IMR-90 (cell line): ENCODE results near the gene FHDC1. TPM values are rescaled to one million over a fixed set of nuclear protein-coding genes. Genes with fewer than 3 reads are reported as not detected.

Experiments
- ATAC-seq: fragments of 200-7000 bp; cut with Tn5 transposase; 2 replicates; pipeline ENCODE4 v1.9.1; 2020; ENCODE audit warnings: low read depth, mild to moderate bottlenecking, moderate library complexity
- BruUV-seq: library from RNA; stranded (reverse); fragments of 400-500 nt; replicated peaks from 2 replicates; lab custom pipeline; 2021; lab: Mats Ljungman, UMichigan
- CTCF ChIA-PET: fragments of 300-600 bp; formaldehyde crosslinking; extraction: SDS; loops from one replicate; lab custom pipeline; 2021; ENCODE audit warnings: antibody characterized with exemption; lab: Yijun Ruan, JAX
- POLR2A ChIA-PET: fragments of 300-600 bp; sonication (Branson Sonifier 250); formaldehyde crosslinking; loops from one replicate; lab custom pipeline; 2022; ENCODE audit warnings: antibody characterized with exemption; ENCODE audit not compliant: unreplicated experiment; lab: Charles Lee
- DNase-seq: peaks from one replicate; pipeline ENCODE4 v3.0.0; 2013
- H2AFZ ChIP-seq: replicated peaks from 2 replicates; pipeline ENCODE3; 2013; ENCODE audit warnings: low read length, mild to moderate bottlenecking; ENCODE audit not compliant: poor library complexity
- H2AK5ac ChIP-seq: 2 replicates; pipeline ENCODE4 v1.6.1; 2013; ENCODE audit warnings: low read depth, low read length, inconsistent platforms
- H2AK9ac ChIP-seq: replicated peaks from 2 replicates; pipeline ENCODE3; 2013; ENCODE audit warnings: mild to moderate bottlenecking, low read depth, low read length, moderate library complexity; ENCODE audit not compliant: poor library complexity
- H2BK120ac ChIP-seq: 2 replicates; pipeline ENCODE4 v1.6.1; 2013; ENCODE audit warnings: low read depth, low read length, inconsistent platforms
- H2BK15ac ChIP-seq: 3 replicates; pipeline ENCODE4 v1.6.1; 2013; ENCODE audit warnings: low read depth, low read length, inconsistent platforms
- H2BK20ac ChIP-seq: 2 replicates; pipeline ENCODE4 v1.6.1; 2013; ENCODE audit warnings: low read depth, mild to moderate bottlenecking, inconsistent platforms, low read length, moderate library complexity
- H2BK5ac ChIP-seq: 2 replicates; pipeline ENCODE4 v1.6.1; 2013; ENCODE audit warnings: mild to moderate bottlenecking, low read depth, low read length, inconsistent platforms; ENCODE audit not compliant: poor library complexity, severe bottlenecking
- H3K14ac ChIP-seq: replicated peaks from 2 replicates; pipeline ENCODE4 v1.6.1; 2013; ENCODE audit warnings: low read depth, low read length, inconsistent platforms
- H3K18ac ChIP-seq: 2 replicates; pipeline ENCODE4 v1.6.1; 2013; ENCODE audit warnings: low read depth, low read length, control low read depth
- H3K23ac ChIP-seq: 2 replicates; pipeline ENCODE4 v1.6.1; 2013; ENCODE audit warnings: low read depth, low read length, inconsistent platforms
- H3K27ac ChIP-seq: 2 replicates; pipeline ENCODE4 v1.5.1; 2013; ENCODE audit warnings: mild to moderate bottlenecking, control low read depth, low read length; ENCODE audit not compliant: insufficient read depth
- H3K27me3 ChIP-seq: 2 replicates; pipeline ENCODE4 v1.6.1; 2013; ENCODE audit warnings: low read length; ENCODE audit not compliant: control insufficient read depth, insufficient read depth
- H3K36me3 ChIP-seq: 2 replicates; pipeline ENCODE4 v1.6.1; 2013; ENCODE audit warnings: low read length, mixed read lengths; ENCODE audit not compliant: control insufficient read depth, insufficient read depth
- H3K4ac ChIP-seq: 2 replicates; pipeline ENCODE4 v1.6.1; 2013; ENCODE audit warnings: low read depth, low read length, inconsistent platforms
- H3K4me1 ChIP-seq: 2 replicates; pipeline ENCODE4 v1.6.1; 2013; ENCODE audit warnings: low read length, mixed read lengths; ENCODE audit not compliant: control insufficient read depth, insufficient read depth
- H3K4me2 ChIP-seq: 2 replicates; pipeline ENCODE4 v1.6.1; 2013; ENCODE audit warnings: low read depth, mild to moderate bottlenecking, control low read depth, low read length, moderate library complexity
- H3K4me3 ChIP-seq: 2 replicates; pipeline ENCODE4 v1.5.1; 2013; ENCODE audit warnings: low read depth, mild to moderate bottlenecking, control low read depth, low read length, moderate library complexity; ENCODE audit not compliant: insufficient read depth
- H3K56ac ChIP-seq: 2 replicates; pipeline ENCODE4 v1.6.1; 2013; ENCODE audit warnings: low read length, inconsistent platforms; ENCODE audit not compliant: insufficient read depth; ENCODE audit errors: extremely low read depth
- H3K79me1 ChIP-seq, 2 experiments: 2 replicates each; pipeline ENCODE4 v1.6.1; 2013; ENCODE audit warnings: low read length in 2 of 2, inconsistent platforms in 1 of 2, low read depth in 1 of 2
- H3K9ac ChIP-seq: 2 replicates; pipeline ENCODE4 v1.6.1; 2013; ENCODE audit warnings: low read depth, low read length, control low read depth
- H3K9me1 ChIP-seq: 2 replicates; pipeline ENCODE4 v1.6.1; 2013; ENCODE audit warnings: low read length, inconsistent platforms; ENCODE audit not compliant: insufficient read depth
- H3K9me3 ChIP-seq: 2 replicates; pipeline ENCODE4 v1.6.1; 2013; ENCODE audit warnings: low read length; ENCODE audit not compliant: control insufficient read depth, insufficient read depth
- H4K20me1 ChIP-seq: 2 replicates; pipeline ENCODE4 v1.6.1; 2013; ENCODE audit warnings: low read length, inconsistent platforms; ENCODE audit not compliant: insufficient read depth
- H4K5ac ChIP-seq: 2 replicates; pipeline ENCODE4 v1.6.1; 2013; ENCODE audit warnings: mild to moderate bottlenecking, low read depth, low read length, control low read depth
- H4K8ac ChIP-seq, 2 experiments: 2 replicates each; pipeline ENCODE4 v1.6.1; 2013; ENCODE audit warnings: low read depth in 2 of 2, low read length in 2 of 2, control low read depth in 1 of 2, inconsistent platforms in 1 of 2
- H4K91ac ChIP-seq: 2 replicates; pipeline ENCODE4 v1.6.1; 2013; ENCODE audit warnings: low read depth, low read length, inconsistent platforms; ENCODE audit not compliant: insufficient read depth
- CEBPB ChIP-seq: IDR thresholded peaks from 2 replicates; pipeline ENCODE4 v1.6.1; 2012; ENCODE audit warnings: low read depth, low read length, improper control_type of control experiment
- RAD21 ChIP-seq: IDR thresholded peaks from 2 replicates; pipeline ENCODE4 v1.6.1; 2012; ENCODE audit warnings: low read length, improper control_type of control experiment
- WGBS, 2 experiments: methylation state at CpG; one replicate each; pipeline versions ENCODE4 v1.1.5 to v1.1.7; 2013; ENCODE audit warnings: missing lambda C conversion rate in 2 of 2; ENCODE audit not compliant: insufficient read length in 1 of 2; ENCODE audit errors: extremely low coverage in 2 of 2; 5-methylcytosine and 5-hydroxymethylcytosine counted together
- dilution Hi-C: fragments of 300-500 bp; cut with HindIII; formaldehyde crosslinking; loops from one replicate; pipeline ENCODE4 v1.14.3; 2018; ENCODE audit warnings: low sequenced_read_pairs; ENCODE audit not compliant: unreplicated experiment
- in situ Hi-C: fragments of 300-500 bp; cut with MboI; formaldehyde crosslinking; loops from 3 replicates; pipeline ENCODE4 v1.14.3; 2019; ENCODE audit warnings: low sequenced_read_pairs, inconsistent platforms, mixed read lengths
- intact Hi-C: fragments of 100-400 bp; cut with micrococcal nuclease; formaldehyde crosslinking; loops from 2 replicates; pipeline ENCODE4 v1.10.0; 2022
- polyA plus RNA-seq, 3 experiments: library from polyadenylated mRNA; depleted of rRNA; stranded (reverse); fragments of >200 nt; gene quantifications; 2 replicates each; pipeline ENCODE4 v1.2.3, GENCODE V29; 2012; ENCODE audit warnings: low replicate concordance in 1 of 3
- total RNA-seq: library from RNA; depleted of rRNA; stranded (reverse); fragments of >200 nt; gene quantifications from 2 replicates; pipeline ENCODE4 v1.2.3, GENCODE V29; 2012

The FHDC1 gene
- total and polyA plus RNA-seq, 2 of the 4 experiments (the other 2 are of a cell fraction): under 0.01 to 0.09 TPM

GRCh38 chr4:152983221-152983620 is 47.1 kb downstream of the FHDC1 start:
- H3K56ac ChIP-seq: no peak overlapping the region
- intact Hi-C loops: no loop called here
- 49% methylated on average over 5 of the region's 7 CpGs; no CpG with 5 or more reads in 1 of the 2 experiments for WGBS, 2 experiments
- H3K79me1 ChIP-seq: no peaks in the 10 kb centered on the region
- H4K5ac ChIP-seq: no peak overlapping the region
- no peaks in the 10 kb centered on the region for H4K20me1 ChIP-seq
- H3K9ac ChIP-seq: no peak overlapping the region
- in situ Hi-C loops: no loop called here
- H2AK5ac ChIP-seq: no peak overlapping the region
- no peak overlapping the region for H3K4ac ChIP-seq
- no peak overlapping the region for H4K8ac ChIP-seq
- no peak overlapping the region for H3K23ac ChIP-seq
- no peak for TF ChIP-seq CEBPB
- no peak for TF ChIP-seq RAD21
- no peak overlapping the region for H2AK9ac ChIP-seq
- BruUV-seq: no TSS peak
- no peaks in the 10 kb centered on the region for H3K9me3 ChIP-seq
- no peak overlapping the region for H2AFZ ChIP-seq
- DNase-seq (no peak), ATAC-seq (peak; percentile 63)
- POLR2A ChIA-PET: no interaction called here
- no peak overlapping the region for H2BK5ac ChIP-seq
- CTCF ChIA-PET: no interaction called here
- no peak overlapping the region for H3K27ac ChIP-seq
- H3K4me3 ChIP-seq: no peak overlapping the region
- H4K91ac ChIP-seq: no peak overlapping the region
- no peak overlapping the region for H3K18ac ChIP-seq
- no peak overlapping the region for H2BK20ac ChIP-seq
- H3K9me1 ChIP-seq: peaks cover 6% of the 10 kb centered on the region; the same call in 1 of the 2 replicates
- H3K27me3 ChIP-seq: peaks cover 8% of the 10 kb centered on the region
- H3K4me1 ChIP-seq: no peaks in the 10 kb centered on the region
- H3K4me2 ChIP-seq: no peak overlapping the region
- no peaks in the 10 kb centered on the region for H3K36me3 ChIP-seq
- H2BK15ac ChIP-seq: no peak overlapping the region
- no peak overlapping the region for H3K14ac ChIP-seq
- no peak overlapping the region for H2BK120ac ChIP-seq
- dilution Hi-C loops: no loop called here
